ENCODE data around the gene CARD10.

The CARD10 gene

GRCh38 chr22:37517826-37518450 is 1.3 kb downstream of the CARD10 start:
- Histone ChIP-seq H3K4me1 (ENCODE audit: insufficient read depth, low read length, poor library complexity, severe bottlenecking) (no peaks in the 10 kb centered on the region), H3K36me3 (ENCODE audit: insufficient read depth, low read length) (no peaks in the 10 kb centered on the region), H3K79me2 (ENCODE audit: insufficient read depth, low read length) (no peaks in the 10 kb centered on the region), H3K9ac (ENCODE audit: low read depth, low read length, poor library complexity, severe bottlenecking) (no peak overlapping the region), H3K4me3 (ENCODE audit: low read length, poor library complexity, severe bottlenecking) (no peak overlapping the region), H3K9me3 (ENCODE audit: insufficient read depth, low read depth, low read length) (no peaks in the 10 kb centered on the region), H4K20me1 (ENCODE audit: insufficient read depth, low read length, poor library complexity, severe bottlenecking) (no peaks in the 10 kb centered on the region), H3K9me2 (replicated peaks; ENCODE audit: low read depth, low read length) (no peaks in the 10 kb centered on the region), H3K27me3 (ENCODE audit: insufficient read depth, low read length, poor library complexity, severe bottlenecking) (no peaks in the 10 kb centered on the region), H2AFZ (ENCODE audit: low read length) (no peak overlapping the region), H3F3A (ENCODE audit: low read depth) (no peaks in the 10 kb centered on the region), H3K4me2 (ENCODE audit: low read depth, low read length, poor library complexity, severe bottlenecking) (no peak overlapping the region)
- TF ChIP-seq CTCF (conservative IDR thresholded peaks at IDR 0.05; ENCODE audit: low read length) = no peak
- TF ChIP-seq EZH2phosphoT487 (IDR thresholded peaks at IDR 0.05; ENCODE audit: borderline replicate concordance) = no peak

GRCh38 chr22:37516456-37516855 is 2.8 kb downstream of the CARD10 start:
- H4K20me1 ChIP-seq (ENCODE audit: insufficient read depth, low read length, poor library complexity, severe bottlenecking) = no peaks in the 10 kb centered on the region
- TF ChIP-seq EZH2phosphoT487 (IDR thresholded peaks at IDR 0.05; ENCODE audit: borderline replicate concordance) (no peak), CTCF (conservative IDR thresholded peaks at IDR 0.05; ENCODE audit: low read length) (no peak)
- H3K9ac ChIP-seq (ENCODE audit: low read depth, low read length, poor library complexity, severe bottlenecking) = no peak overlapping the region
- no peaks in the 10 kb centered on the region for H3K9me2 ChIP-seq (replicated peaks; ENCODE audit: low read depth, low read length)
- H3K4me3 ChIP-seq (ENCODE audit: low read length, poor library complexity, severe bottlenecking) = no peak overlapping the region
- H3K9me3 ChIP-seq (ENCODE audit: insufficient read depth, low read depth, low read length) = no peaks in the 10 kb centered on the region
- no peaks in the 10 kb centered on the region for H3K4me1 ChIP-seq (ENCODE audit: insufficient read depth, low read length, poor library complexity, severe bottlenecking)
- no peak overlapping the region for H2AFZ ChIP-seq (ENCODE audit: low read length)
- H3K36me3 ChIP-seq (ENCODE audit: insufficient read depth, low read length) = no peaks in the 10 kb centered on the region
- H3K4me2 ChIP-seq (ENCODE audit: low read depth, low read length, poor library complexity, severe bottlenecking) = no peak overlapping the region
- no peaks in the 10 kb centered on the region for H3F3A ChIP-seq (ENCODE audit: low read depth)
- no peaks in the 10 kb centered on the region for H3K79me2 ChIP-seq (ENCODE audit: insufficient read depth, low read length)
- no peaks in the 10 kb centered on the region for H3K27me3 ChIP-seq (ENCODE audit: insufficient read depth, low read length, poor library complexity, severe bottlenecking)

DNA sequence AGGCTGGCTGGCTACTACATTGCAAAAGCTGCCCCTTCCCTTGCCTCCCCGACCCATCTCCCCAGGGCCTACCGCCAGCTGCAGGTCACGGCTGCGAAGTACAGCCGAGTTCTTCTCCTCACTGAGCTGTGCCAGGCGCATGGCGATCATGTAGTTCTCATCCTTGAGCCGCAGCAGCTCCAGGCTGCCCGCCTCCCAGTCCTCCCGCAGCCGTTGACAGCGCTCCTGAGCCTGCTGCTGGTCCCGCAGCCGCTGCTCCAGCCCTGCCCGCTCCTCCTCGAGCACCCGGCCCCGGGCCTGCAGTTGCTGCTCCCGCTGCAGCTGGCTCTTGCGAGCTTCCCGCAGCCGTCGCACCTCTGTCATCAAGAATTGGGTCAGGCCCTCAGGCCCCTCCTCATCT is 3.3 kb downstream of the CARD10 start:
- H3K4me1 ChIP-seq (ENCODE audit: insufficient read depth, low read length, poor library complexity, severe bottlenecking) = no peaks in the 10 kb centered on the region
- H3K4me3 ChIP-seq (ENCODE audit: low read length, poor library complexity, severe bottlenecking) = no peak overlapping the region
- no peaks in the 10 kb centered on the region for H3K27me3 ChIP-seq (ENCODE audit: insufficient read depth, low read length, poor library complexity, severe bottlenecking)

More for the DNA sequence above, 3.3 kb downstream of the CARD10 start:
- H2AFZ ChIP-seq (ENCODE audit: low read length) = no peak overlapping the region
- H3K9me3 ChIP-seq (ENCODE audit: insufficient read depth, low read depth, low read length) = no peaks in the 10 kb centered on the region
- H3K4me2 ChIP-seq (ENCODE audit: low read depth, low read length, poor library complexity, severe bottlenecking) = no peak overlapping the region
- TF ChIP-seq EZH2phosphoT487 (IDR thresholded peaks at IDR 0.05; ENCODE audit: borderline replicate concordance) (no peak), CTCF (conservative IDR thresholded peaks at IDR 0.05; ENCODE audit: low read length) (no peak)
- no peaks in the 10 kb centered on the region for H3K9me2 ChIP-seq (replicated peaks; ENCODE audit: low read depth, low read length)
- no peaks in the 10 kb centered on the region for H3K36me3 ChIP-seq (ENCODE audit: insufficient read depth, low read length)
- H3F3A ChIP-seq (ENCODE audit: low read depth) = no peaks in the 10 kb centered on the region
- no peak overlapping the region for H3K9ac ChIP-seq (ENCODE audit: low read depth, low read length, poor library complexity, severe bottlenecking)
- no peaks in the 10 kb centered on the region for H4K20me1 ChIP-seq (ENCODE audit: insufficient read depth, low read length, poor library complexity, severe bottlenecking)
- H3K79me2 ChIP-seq (ENCODE audit: insufficient read depth, low read length) = no peaks in the 10 kb centered on the region

All from Loucy (cell line).